Stimulated activated CD8-positive, alpha-beta memory T cell treated with anti-CD3 and anti-CD28 coated beads, Interleukin-15, amount 100 ng/mL, for 24 hours (primary cell): ENCODE data around the gene CLDN1.

Experiments used
- DNase-seq: peaks from one replicate; pipeline ENCODE4 v3.0.0-alpha.2; 2020; ENCODE audit warnings: low read depth

The CLDN1 gene

GRCh38 chr3:190333961-190334360, 11.7 kb upstream of the CLDN1 start:
- no peak for DNase-seq

- DNase-seq: no peak
These were observed 8.9 kb upstream of the CLDN1 start for GRCh38 chr3:190330936-190331734.

GRCh38 chr3:190326930-190327329, 4.7 kb upstream of the CLDN1 start:
- no peak for DNase-seq

GRCh38 chr3:190326361-190326760, 4.1 kb upstream of the CLDN1 start:
- DNase-seq: no peak

- DNase-seq: no peak
These were observed 3.7 kb upstream of the CLDN1 start for GRCh38 chr3:190325923-190326322.

- no peak for DNase-seq
These were observed 990 bp upstream of the CLDN1 start for GRCh38 chr3:190323246-190323626.

- DNase-seq: no peak
These were observed 479 bp upstream of the CLDN1 start for GRCh38 chr3:190322604-190323245.

GRCh38 chr3:190320594-190321362, 1.5 kb downstream of the CLDN1 start:
- no peak for DNase-seq

- no peak for DNase-seq
These were observed 2.6 kb downstream of the CLDN1 start for GRCh38 chr3:190319660-190320059.

- no peak for DNase-seq
These were observed 3.6 kb downstream of the CLDN1 start for GRCh38 chr3:190318666-190319065.

GRCh38 chr3:190314741-190315140, 7.5 kb downstream of the CLDN1 start:
- DNase-seq: no peak

- DNase-seq: no peak
These were observed 12.8 kb downstream of the CLDN1 start for GRCh38 chr3:190309414-190309813.

GRCh38 chr3:190308154-190308553, 14.1 kb downstream of the CLDN1 start:
- no peak for DNase-seq

- no peak for DNase-seq
These were observed 15.1 kb downstream of the CLDN1 start for GRCh38 chr3:190307164-190307545.

- DNase-seq: no peak
These were observed 15.6 kb downstream of the CLDN1 start for GRCh38 chr3:190306513-190307163.

- no peak for DNase-seq
These were observed 16.2 kb downstream of the CLDN1 start for GRCh38 chr3:190306026-190306425.

- DNase-seq: no peak
These were observed 16.8 kb downstream of the CLDN1 start for GRCh38 chr3:190305406-190305805.

GRCh38 chr3:190303884-190304283, 18.4 kb downstream of the CLDN1 start:
- no peak for DNase-seq

- DNase-seq: no peak
These were observed 19.9 kb downstream of the CLDN1 start for GRCh38 chr3:190302212-190302867.

- DNase-seq: no peak
These were observed 20.7 kb downstream of the CLDN1 start for GRCh38 chr3:190301591-190301990.

- no peak for DNase-seq
These were observed 22.3 kb downstream of the CLDN1 start for GRCh38 chr3:190299969-190300368.

- DNase-seq: no peak
These were observed 28.2 kb downstream of the CLDN1 start for GRCh38 chr3:190294030-190294429.
